SK-N-SH treated with all-trans-retinoic acid at 6 μM for 48 hours (cell line): Measurements from ENCODE around the gene ZNF774.

Experiments
- ATAC-seq: fragments of 200-7000 bp; cut with Tn5 transposase; 3 replicates; pipeline ENCODE4 v1.9.1; 2020; ENCODE audit warnings: mild to moderate bottlenecking, moderate library complexity
- ARNTL ChIP-seq: fragments of 450-650 bp; formaldehyde crosslinking; IDR thresholded peaks from 2 replicates; pipeline ENCODE4 v1.5.0; 2020; ENCODE audit warnings: low read depth, mild to moderate bottlenecking, moderate library complexity, borderline replicate concordance
- BACH2 ChIP-seq: fragments of 250-450 bp; sonication (Bioruptor Pico); IDR thresholded peaks from 2 replicates; pipeline ENCODE4 v1.9.0; 2021; ENCODE audit warnings: mild to moderate bottlenecking, borderline replicate concordance
- CSDC2 ChIP-seq: fragments of 250-450 bp; sonication (Bioruptor Pico); IDR thresholded peaks from 2 replicates; pipeline ENCODE4 v1.5.0; 2020; ENCODE audit warnings: mild to moderate bottlenecking, moderate library complexity
- ESRRG ChIP-seq: fragments of 250-450 bp; sonication (Bioruptor Pico); IDR thresholded peaks from 2 replicates; pipeline ENCODE4 v1.6.1; 2021; ENCODE audit warnings: mild to moderate bottlenecking
- GLIS3 ChIP-seq: fragments of 250-450 bp; sonication (Bioruptor Pico); IDR thresholded peaks from 2 replicates; pipeline ENCODE4 v1.5.0; 2020; ENCODE audit warnings: mild to moderate bottlenecking, moderate library complexity
- ISL1 ChIP-seq: fragments of 250-450 bp; sonication (Bioruptor Pico); IDR thresholded peaks from 2 replicates; pipeline ENCODE4 v2.1.2; 2022; ENCODE audit warnings: mild to moderate bottlenecking, moderate library complexity
- OSR1 ChIP-seq: fragments of 250-450 bp; sonication (Bioruptor Pico); IDR thresholded peaks from 2 replicates; pipeline ENCODE4 v1.8.0; 2022; ENCODE audit warnings: moderate library complexity, mild to moderate bottlenecking, inconsistent platforms
- PATZ1 ChIP-seq: fragments of 250-450 bp; sonication (Bioruptor Pico); IDR thresholded peaks from 2 replicates; pipeline ENCODE4 v1.8.0; 2020; ENCODE audit warnings: mild to moderate bottlenecking, moderate library complexity, borderline replicate concordance
- PPARA ChIP-seq: fragments of 250-450 bp; sonication (Bioruptor Pico); IDR thresholded peaks from 2 replicates; pipeline ENCODE4 v1.5.0; 2020; ENCODE audit warnings: mild to moderate bottlenecking, borderline replicate concordance
- SNAI2 ChIP-seq: fragments of 250-450 bp; sonication (Bioruptor Pico); IDR thresholded peaks from 2 replicates; pipeline ENCODE4 v1.5.0; 2020; ENCODE audit warnings: mild to moderate bottlenecking, moderate library complexity
- TCF4 ChIP-seq: fragments of 250-450 bp; sonication (Bioruptor Pico); IDR thresholded peaks from 2 replicates; pipeline ENCODE4 v1.8.0; 2021; ENCODE audit warnings: mild to moderate bottlenecking, moderate library complexity, borderline replicate concordance
- TSHZ2 ChIP-seq: fragments of 250-450 bp; sonication (Bioruptor Pico); IDR thresholded peaks from 2 replicates; pipeline ENCODE4 v1.5.0; 2020; ENCODE audit warnings: mild to moderate bottlenecking, moderate library complexity
- ZC3H10 ChIP-seq: fragments of 250-450 bp; sonication (Bioruptor Pico); IDR thresholded peaks from 2 replicates; pipeline ENCODE4 v1.5.1; 2021; ENCODE audit warnings: mild to moderate bottlenecking, moderate library complexity
- ZFP3 ChIP-seq: fragments of 250-450 bp; sonication (Bioruptor Pico); IDR thresholded peaks from 2 replicates; pipeline ENCODE4 v1.5.0; 2020; ENCODE audit warnings: mild to moderate bottlenecking, moderate library complexity
- ZFP30 ChIP-seq: fragments of 450-650 bp; formaldehyde crosslinking; IDR thresholded peaks from 2 replicates; pipeline ENCODE4 v1.5.0; 2022; ENCODE audit warnings: mild to moderate bottlenecking, moderate library complexity
- ZNF565 ChIP-seq: fragments of 450-650 bp; formaldehyde crosslinking; conservative IDR thresholded peaks from 2 replicates; pipeline ENCODE4 v1.5.0; 2020; ENCODE audit warnings: low read depth, mild to moderate bottlenecking, moderate library complexity
- ZNF70 ChIP-seq: fragments of 450-650 bp; formaldehyde crosslinking; IDR thresholded peaks from 2 replicates; pipeline ENCODE4 v1.5.0; 2020; ENCODE audit warnings: mild to moderate bottlenecking, moderate library complexity
- ZNF8 ChIP-seq: fragments of 450-650 bp; formaldehyde crosslinking; IDR thresholded peaks from 2 replicates; pipeline ENCODE4 v1.5.0; 2020; ENCODE audit warnings: mild to moderate bottlenecking, moderate library complexity
- TF ChIP-seq, protein P1 (sequence below): fragments of 250-450 bp; sonication (Bioruptor Pico); IDR thresholded peaks from 2 replicates; pipeline ENCODE4 v1.5.1; 2020; ENCODE audit warnings: low read depth, mild to moderate bottlenecking, moderate library complexity
- TF ChIP-seq, protein P2 (sequence below): fragments of 250-450 bp; sonication (Bioruptor Pico); IDR thresholded peaks from 2 replicates; pipeline ENCODE4 v1.8.0; 2021; ENCODE audit warnings: low read depth, mild to moderate bottlenecking, moderate library complexity, borderline replicate concordance
- TF ChIP-seq, protein P3 (sequence below): fragments of 250-450 bp; sonication (Bioruptor Pico); IDR thresholded peaks from 2 replicates; pipeline ENCODE4 v1.5.1; 2021; ENCODE audit warnings: mild to moderate bottlenecking, moderate library complexity

The ZNF774 gene

DNA sequence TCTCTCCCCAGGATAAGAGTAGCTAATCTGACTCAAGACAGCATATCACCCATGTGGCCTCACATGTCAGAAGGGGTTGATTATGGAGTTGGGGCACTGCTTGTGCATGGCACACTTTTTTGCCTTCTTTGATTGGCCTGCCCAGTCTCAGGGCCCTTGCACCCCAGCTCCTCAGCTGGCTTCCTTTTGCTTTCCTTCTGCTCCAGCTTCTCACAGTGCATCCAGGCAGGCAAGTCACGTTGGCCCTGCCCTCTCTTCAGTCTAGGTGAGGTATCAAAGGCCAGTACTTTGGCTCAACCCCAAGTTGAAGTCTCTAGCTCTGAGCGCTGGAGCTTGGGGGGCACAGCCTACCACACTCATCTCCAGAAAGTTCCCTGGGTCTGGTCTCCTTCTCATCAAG lies 44.4 kb upstream of the ZNF774 start:
- ATAC-seq, result no peak
- TF ChIP-seq ZNF8 (CRISPR knock-in tag), result no peak
- no peak for TF ChIP-seq TCF4 (CRISPR knock-in tag)
- TF ChIP-seq, protein P1, sequence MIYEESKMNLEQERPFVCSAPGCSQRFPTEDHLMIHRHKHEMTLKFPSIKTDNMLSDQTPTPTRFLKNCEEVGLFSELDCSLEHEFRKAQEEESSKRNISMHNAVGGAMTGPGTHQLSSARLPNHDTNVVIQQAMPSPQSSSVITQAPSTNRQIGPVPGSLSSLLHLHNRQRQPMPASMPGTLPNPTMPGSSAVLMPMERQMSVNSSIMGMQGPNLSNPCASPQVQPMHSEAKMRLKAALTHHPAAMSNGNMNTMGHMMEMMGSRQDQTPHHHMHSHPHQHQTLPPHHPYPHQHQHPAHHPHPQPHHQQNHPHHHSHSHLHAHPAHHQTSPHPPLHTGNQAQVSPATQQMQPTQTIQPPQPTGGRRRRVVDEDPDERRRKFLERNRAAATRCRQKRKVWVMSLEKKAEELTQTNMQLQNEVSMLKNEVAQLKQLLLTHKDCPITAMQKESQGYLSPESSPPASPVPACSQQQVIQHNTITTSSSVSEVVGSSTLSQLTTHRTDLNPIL, result no peak
- TF ChIP-seq ARNTL, result no peak
- TF ChIP-seq CSDC2, result no peak
- no peak for TF ChIP-seq PATZ1
- no peak for TF ChIP-seq ZNF70 (CRISPR knock-in tag)
- no peak for TF ChIP-seq ZC3H10 (CRISPR knock-in tag)
- TF ChIP-seq, protein P2, sequence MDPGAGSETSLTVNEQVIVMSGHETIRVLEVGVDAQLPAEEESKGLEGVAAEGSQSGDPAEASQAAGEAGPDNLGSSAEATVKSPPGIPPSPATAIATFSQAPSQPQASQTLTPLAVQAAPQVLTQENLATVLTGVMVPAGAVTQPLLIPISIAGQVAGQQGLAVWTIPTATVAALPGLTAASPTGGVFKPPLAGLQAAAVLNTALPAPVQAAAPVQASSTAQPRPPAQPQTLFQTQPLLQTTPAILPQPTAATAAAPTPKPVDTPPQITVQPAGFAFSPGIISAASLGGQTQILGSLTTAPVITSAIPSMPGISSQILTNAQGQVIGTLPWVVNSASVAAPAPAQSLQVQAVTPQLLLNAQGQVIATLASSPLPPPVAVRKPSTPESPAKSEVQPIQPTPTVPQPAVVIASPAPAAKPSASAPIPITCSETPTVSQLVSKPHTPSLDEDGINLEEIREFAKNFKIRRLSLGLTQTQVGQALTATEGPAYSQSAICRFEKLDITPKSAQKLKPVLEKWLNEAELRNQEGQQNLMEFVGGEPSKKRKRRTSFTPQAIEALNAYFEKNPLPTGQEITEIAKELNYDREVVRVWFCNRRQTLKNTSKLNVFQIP (CRISPR knock-in tag), result no peak
- TF ChIP-seq ZFP30, result no peak
- TF ChIP-seq ESRRG, result no peak
- no peak for TF ChIP-seq ZFP3 (CRISPR knock-in tag)
- TF ChIP-seq GLIS3 (CRISPR knock-in tag), result no peak
- no peak for TF ChIP-seq BACH2 (CRISPR knock-in tag)

DNA sequence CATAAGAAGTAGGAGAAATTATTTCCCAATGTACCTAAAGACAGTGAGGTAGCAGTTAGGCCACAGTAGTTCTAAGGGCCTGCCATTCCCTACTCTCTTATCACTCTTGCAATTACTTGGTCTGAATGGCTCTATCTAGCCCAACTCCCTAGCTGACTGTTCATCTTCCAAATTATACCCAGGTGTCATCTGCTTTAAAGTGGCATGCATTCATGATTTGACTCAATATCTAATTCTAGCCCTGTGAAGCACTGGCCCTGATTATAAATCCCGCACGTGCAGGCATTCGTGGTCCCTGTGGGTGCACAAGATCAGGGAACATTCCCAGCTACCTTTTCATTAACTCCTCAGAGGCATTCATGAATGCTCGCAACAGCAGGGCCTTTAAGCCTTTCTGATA lies 43.1 kb upstream of the ZNF774 start:
- no peak for ATAC-seq
- TF ChIP-seq ESRRG, result no peak

- no peak; the same call in 2 of the 3 replicates for ATAC-seq
- TF ChIP-seq ZFP3 (CRISPR knock-in tag), result no peak
- no peak for TF ChIP-seq SNAI2 (CRISPR knock-in tag)
- no peak for TF ChIP-seq ZC3H10 (CRISPR knock-in tag)
- no peak for TF ChIP-seq PATZ1
- no peak for TF ChIP-seq GLIS3 (CRISPR knock-in tag)
- TF ChIP-seq ARNTL, result no peak
- no peak for TF ChIP-seq OSR1
- TF ChIP-seq PPARA (CRISPR knock-in tag), result no peak
- no peak for TF ChIP-seq ISL1 (CRISPR knock-in tag)
- TF ChIP-seq ZNF70 (CRISPR knock-in tag), result no peak
- TF ChIP-seq, protein P3, sequence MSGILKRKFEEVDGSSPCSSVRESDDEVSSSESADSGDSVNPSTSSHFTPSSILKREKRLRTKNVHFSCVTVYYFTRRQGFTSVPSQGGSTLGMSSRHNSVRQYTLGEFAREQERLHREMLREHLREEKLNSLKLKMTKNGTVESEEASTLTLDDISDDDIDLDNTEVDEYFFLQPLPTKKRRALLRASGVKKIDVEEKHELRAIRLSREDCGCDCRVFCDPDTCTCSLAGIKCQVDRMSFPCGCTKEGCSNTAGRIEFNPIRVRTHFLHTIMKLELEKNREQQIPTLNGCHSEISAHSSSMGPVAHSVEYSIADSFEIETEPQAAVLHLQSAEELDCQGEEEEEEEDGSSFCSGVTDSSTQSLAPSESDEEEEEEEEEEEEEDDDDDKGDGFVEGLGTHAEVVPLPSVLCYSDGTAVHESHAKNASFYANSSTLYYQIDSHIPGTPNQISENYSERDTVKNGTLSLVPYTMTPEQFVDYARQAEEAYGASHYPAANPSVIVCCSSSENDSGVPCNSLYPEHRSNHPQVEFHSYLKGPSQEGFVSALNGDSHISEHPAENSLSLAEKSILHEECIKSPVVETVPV, result no peak
- TF ChIP-seq, protein P1, result no peak
- no peak for TF ChIP-seq TCF4 (CRISPR knock-in tag)
- no peak for TF ChIP-seq CSDC2
- TF ChIP-seq ZNF565, result no peak
- TF ChIP-seq, protein P2 (CRISPR knock-in tag), result no peak
- no peak for TF ChIP-seq TSHZ2 (CRISPR knock-in tag)
- TF ChIP-seq BACH2 (CRISPR knock-in tag), result no peak
- no peak for TF ChIP-seq ZFP30
Measured at GRCh38 chr15:90315278-90315982, 36.7 kb upstream of the ZNF774 start.
